Immature natural killer cell (primary cell): ENCODE results near the gene FARS2. TPM values are rescaled to one million over a fixed set of nuclear protein-coding genes. Genes with fewer than 3 reads are reported as not detected.

Source experiments
- DNase-seq, 3 donors: peaks; one replicate each; pipeline ENCODE4 v3.0.0; 2022; ENCODE audit warnings: mixed read lengths in 1 of 3
- H3K27ac Mint-ChIP-seq, 6 donors: one replicate each; pipeline ENCODE4 v1.8.0; 2020; ENCODE audit warnings: mixed read lengths in 6 of 6, mild to moderate bottlenecking in 5 of 6, inconsistent platforms in 4 of 6, moderate library complexity in 3 of 6
- H3K27me3 Mint-ChIP-seq, 3 donors: one replicate each; pipeline ENCODE4 v1.8.0; 2020 to 2021; ENCODE audit warnings: low read depth in 3 of 3, mild to moderate bottlenecking in 3 of 3, mixed read lengths in 3 of 3, moderate library complexity in 3 of 3, inconsistent platforms in 1 of 3
- H3K36me3 Mint-ChIP-seq, 3 donors: one replicate each; pipeline ENCODE4 v1.8.0; 2020; ENCODE audit warnings: mixed read lengths in 3 of 3, inconsistent platforms in 2 of 3, mild to moderate bottlenecking in 2 of 3
- H3K4me1 Mint-ChIP-seq, 2 donors: one replicate each; pipeline ENCODE4 v1.8.0; 2020; ENCODE audit warnings: inconsistent platforms in 2 of 2, mild to moderate bottlenecking in 2 of 2, mixed read lengths in 2 of 2, moderate library complexity in 1 of 2
- H3K4me3 Mint-ChIP-seq, 5 donors: one replicate each; pipeline ENCODE4 v1.8.0; 2020; ENCODE audit warnings: mild to moderate bottlenecking in 5 of 5, mixed read lengths in 5 of 5, inconsistent platforms in 3 of 5, moderate library complexity in 3 of 5
- H3K9me3 Mint-ChIP-seq, 6 donors: one replicate each; pipeline ENCODE4 v1.8.0; 2020; ENCODE audit warnings: mild to moderate bottlenecking in 6 of 6, mixed read lengths in 6 of 6, inconsistent platforms in 4 of 6, moderate library complexity in 3 of 6
- polyA plus RNA-seq, 3 donors: library from polyadenylated mRNA; unstranded; fragments of 300-500 nt; fragmentation: Illumina TruSeq; gene quantifications; one replicate each; pipeline ENCODE4 v1.2.3, GENCODE V29; 2021

Gene FARS2
- polyA plus RNA-seq, 3 donors from 2014 or later: 30.5 to 41.0 (median 40.2) TPM

- H3K36me3 Mint-ChIP-seq: peaks cover 0 to 4% (median 0%) of the 10 kb centered on the region in 3 donors
- H3K4me1 Mint-ChIP-seq: peaks cover 3 to 17% of the 10 kb centered on the region in 2 donors
- no peak for DNase-seq
- no peaks in the 10 kb centered on the region for H3K9me3 Mint-ChIP-seq
- H3K4me3 Mint-ChIP-seq: no peak overlapping the region
- no peak overlapping the region for H3K27ac Mint-ChIP-seq
- H3K27me3 Mint-ChIP-seq: no peaks in the 10 kb centered on the region
Measured at GRCh38 chr6:5326022-5326641, 64.8 kb downstream of the FARS2 start.

GRCh38 chr6:5328800-5329199 is 67.5 kb downstream of the FARS2 start:
- Mint-ChIP-seq H3K4me3 (no peak overlapping the region), H3K36me3 (peaks cover 0 to 4% (median 0%) of the 10 kb centered on the region in 3 donors), H3K9me3 (no peaks in the 10 kb centered on the region), H3K27me3 (no peaks in the 10 kb centered on the region), H3K4me1 (peaks cover 0 to 1% of the 10 kb centered on the region in 2 donors), H3K27ac (no peak overlapping the region)
- no peak for DNase-seq

GRCh38 chr6:5331845-5332442 is 70.6 kb downstream of the FARS2 start:
- H3K27ac Mint-ChIP-seq: no peak overlapping the region
- H3K36me3 Mint-ChIP-seq: peaks cover 0 to 4% (median 0%) of the 10 kb centered on the region in 3 donors
- peaks cover 0 to 3% of the 10 kb centered on the region in 2 donors for H3K4me1 Mint-ChIP-seq
- no peak for DNase-seq
- no peak overlapping the region for H3K4me3 Mint-ChIP-seq
- no peaks in the 10 kb centered on the region for H3K27me3 Mint-ChIP-seq
- H3K9me3 Mint-ChIP-seq: no peaks in the 10 kb centered on the region

- no peak for DNase-seq
- no peaks in the 10 kb centered on the region for H3K9me3 Mint-ChIP-seq
- H3K36me3 Mint-ChIP-seq: no peaks in the 10 kb centered on the region
- H3K4me3 Mint-ChIP-seq: no peak overlapping the region
- no peak overlapping the region for H3K27ac Mint-ChIP-seq
- H3K4me1 Mint-ChIP-seq: peaks cover 6 to 14% of the 10 kb centered on the region in 2 donors
- no peaks in the 10 kb centered on the region for H3K27me3 Mint-ChIP-seq
Measured at GRCh38 chr6:5333658-5334057, 72.3 kb downstream of the FARS2 start.

GRCh38 chr6:5334341-5334740 is 73.0 kb downstream of the FARS2 start:
- no peak overlapping the region for H3K4me3 Mint-ChIP-seq
- H3K9me3 Mint-ChIP-seq: no peaks in the 10 kb centered on the region
- no peaks in the 10 kb centered on the region for H3K27me3 Mint-ChIP-seq
- peaks cover 6 to 14% of the 10 kb centered on the region in 2 donors for H3K4me1 Mint-ChIP-seq
- no peak overlapping the region for H3K27ac Mint-ChIP-seq
- H3K36me3 Mint-ChIP-seq: no peaks in the 10 kb centered on the region
- no peak for DNase-seq

GRCh38 chr6:5335020-5335419 is 73.7 kb downstream of the FARS2 start:
- H3K4me3 Mint-ChIP-seq: no peak overlapping the region
- H3K36me3 Mint-ChIP-seq: no peaks in the 10 kb centered on the region
- no peak overlapping the region for H3K27ac Mint-ChIP-seq
- H3K4me1 Mint-ChIP-seq: peaks cover 6 to 14% of the 10 kb centered on the region in 2 donors
- no peaks in the 10 kb centered on the region for H3K9me3 Mint-ChIP-seq
- DNase-seq: no peak
- H3K27me3 Mint-ChIP-seq: no peaks in the 10 kb centered on the region

GRCh38 chr6:5337573-5337972 is 76.3 kb downstream of the FARS2 start:
- no peak for DNase-seq
- no peaks in the 10 kb centered on the region for H3K36me3 Mint-ChIP-seq
- H3K27me3 Mint-ChIP-seq: no peaks in the 10 kb centered on the region
- no peak overlapping the region for H3K27ac Mint-ChIP-seq
- H3K4me3 Mint-ChIP-seq: no peak overlapping the region
- H3K4me1 Mint-ChIP-seq: peaks cover 6 to 14% of the 10 kb centered on the region in 2 donors
- H3K9me3 Mint-ChIP-seq: no peaks in the 10 kb centered on the region

GRCh38 chr6:5338177-5338960 is 77.1 kb downstream of the FARS2 start:
- Mint-ChIP-seq H3K27ac (peak overlapping the region in 1 of 6 donors; percentile 15), H3K36me3 (no peaks in the 10 kb centered on the region), H3K4me1 (peaks cover 6 to 14% of the 10 kb centered on the region in 2 donors), H3K27me3 (peaks cover 0 to 2% (median 0%) of the 10 kb centered on the region in 3 donors), H3K9me3 (no peaks in the 10 kb centered on the region), H3K4me3 (no peak overlapping the region)
- no peak for DNase-seq

GRCh38 chr6:5339786-5340185 is 78.5 kb downstream of the FARS2 start:
- H3K4me1 Mint-ChIP-seq: peaks cover 12 to 23% of the 10 kb centered on the region in 2 donors
- H3K27ac Mint-ChIP-seq: no peak overlapping the region
- H3K4me3 Mint-ChIP-seq: no peak overlapping the region
- H3K36me3 Mint-ChIP-seq: no peaks in the 10 kb centered on the region
- H3K9me3 Mint-ChIP-seq: no peaks in the 10 kb centered on the region
- no peak for DNase-seq
- H3K27me3 Mint-ChIP-seq: peaks cover 0 to 2% (median 0%) of the 10 kb centered on the region in 3 donors

- H3K9me3 Mint-ChIP-seq: no peaks in the 10 kb centered on the region
- peaks cover 10 to 23% of the 10 kb centered on the region in 2 donors for H3K4me1 Mint-ChIP-seq
- H3K27ac Mint-ChIP-seq: no peak overlapping the region
- no peaks in the 10 kb centered on the region for H3K36me3 Mint-ChIP-seq
- H3K27me3 Mint-ChIP-seq: peaks cover 0 to 2% (median 0%) of the 10 kb centered on the region in 3 donors
- no peak for DNase-seq
- no peak overlapping the region for H3K4me3 Mint-ChIP-seq
Measured at GRCh38 chr6:5341845-5342244, 80.5 kb downstream of the FARS2 start.

GRCh38 chr6:5343998-5344397 is 82.7 kb downstream of the FARS2 start:
- DNase-seq: no peak
- H3K9me3 Mint-ChIP-seq: no peaks in the 10 kb centered on the region
- no peak overlapping the region for H3K4me3 Mint-ChIP-seq
- peaks cover 0 to 2% (median 0%) of the 10 kb centered on the region in 3 donors for H3K27me3 Mint-ChIP-seq
- peak overlapping the region in 1 of 6 donors; percentile 9 for H3K27ac Mint-ChIP-seq
- peaks cover 8 to 12% of the 10 kb centered on the region in 2 donors for H3K4me1 Mint-ChIP-seq
- peaks cover 0 to 9% (median 4%) of the 10 kb centered on the region in 3 donors for H3K36me3 Mint-ChIP-seq

- Mint-ChIP-seq H3K36me3 (peaks cover 7 to 12% (median 8%) of the 10 kb centered on the region in 3 donors), H3K9me3 (no peaks in the 10 kb centered on the region), H3K4me1 (peaks cover 8 to 12% of the 10 kb centered on the region in 2 donors), H3K27me3 (peaks cover 0 to 2% (median 0%) of the 10 kb centered on the region in 3 donors), H3K27ac (no peak overlapping the region), H3K4me3 (no peak overlapping the region)
- DNase-seq: no peak
Measured at GRCh38 chr6:5345324-5345723, 84.0 kb downstream of the FARS2 start.

- Mint-ChIP-seq H3K9me3 (no peaks in the 10 kb centered on the region), H3K27ac (no peak overlapping the region), H3K27me3 (no peaks in the 10 kb centered on the region), H3K4me1 (peaks cover 13 to 16% of the 10 kb centered on the region in 2 donors), H3K4me3 (no peak overlapping the region), H3K36me3 (peaks cover 7 to 12% (median 8%) of the 10 kb centered on the region in 3 donors)
- DNase-seq: no peak
Measured at GRCh38 chr6:5351552-5352210, 90.4 kb downstream of the FARS2 start.
